ENCODE measurements around the gene RFTN1. TPM values are rescaled to one million over a fixed set of nuclear protein-coding genes. Genes with fewer than 3 reads are reported as not detected.

Gene RFTN1
- polyA plus RNA-seq, 2 of the 4 experiments (the other 2 are of a cell fraction): 1.8 to 3.7 TPM

GRCh38 chr3:16336825-16337224 lies 176.7 kb downstream of the RFTN1 start:
- POLR2A ChIA-PET: no interaction called here

GRCh38 chr3:16335772-16336645 lies 177.5 kb downstream of the RFTN1 start:
- TF ChIP-seq EHF (CRISPR knock-in tag; IDR thresholded peaks at IDR 0.05): no peak
- no peak for TF ChIP-seq HDAC2 (IDR thresholded peaks at IDR 0.05)
- TF ChIP-seq CHD2 (IDR thresholded peaks at IDR 0.05; ENCODE audit: low read length, partially characterized antibody): no peak
- TF ChIP-seq ZC3H11A (IDR thresholded peaks at IDR 0.05): no peak
- no peak for TF ChIP-seq HOXA7 (CRISPR knock-in tag; IDR thresholded peaks at IDR 0.05)
- TF ChIP-seq, protein P1, sequence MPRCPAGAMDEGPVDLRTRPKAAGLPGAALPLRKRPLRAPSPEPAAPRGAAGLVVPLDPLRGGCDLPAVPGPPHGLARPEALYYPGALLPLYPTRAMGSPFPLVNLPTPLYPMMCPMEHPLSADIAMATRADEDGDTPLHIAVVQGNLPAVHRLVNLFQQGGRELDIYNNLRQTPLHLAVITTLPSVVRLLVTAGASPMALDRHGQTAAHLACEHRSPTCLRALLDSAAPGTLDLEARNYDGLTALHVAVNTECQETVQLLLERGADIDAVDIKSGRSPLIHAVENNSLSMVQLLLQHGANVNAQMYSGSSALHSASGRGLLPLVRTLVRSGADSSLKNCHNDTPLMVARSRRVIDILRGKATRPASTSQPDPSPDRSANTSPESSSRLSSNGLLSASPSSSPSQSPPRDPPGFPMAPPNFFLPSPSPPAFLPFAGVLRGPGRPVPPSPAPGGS (IDR thresholded peaks at IDR 0.05): no peak
- TF ChIP-seq ZSCAN20 (CRISPR knock-in tag; IDR thresholded peaks at IDR 0.05): no peak
- TF ChIP-seq, protein P2, sequence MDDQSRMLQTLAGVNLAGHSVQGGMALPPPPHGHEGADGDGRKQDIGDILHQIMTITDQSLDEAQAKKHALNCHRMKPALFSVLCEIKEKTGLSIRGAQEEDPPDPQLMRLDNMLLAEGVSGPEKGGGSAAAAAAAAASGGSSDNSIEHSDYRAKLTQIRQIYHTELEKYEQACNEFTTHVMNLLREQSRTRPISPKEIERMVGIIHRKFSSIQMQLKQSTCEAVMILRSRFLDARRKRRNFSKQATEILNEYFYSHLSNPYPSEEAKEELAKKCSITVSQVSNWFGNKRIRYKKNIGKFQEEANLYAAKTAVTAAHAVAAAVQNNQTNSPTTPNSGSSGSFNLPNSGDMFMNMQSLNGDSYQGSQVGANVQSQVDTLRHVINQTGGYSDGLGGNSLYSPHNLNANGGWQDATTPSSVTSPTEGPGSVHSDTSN (IDR thresholded peaks at IDR 0.05): no peak
- TF ChIP-seq FOSL2 (IDR thresholded peaks at IDR 0.05): no peak
- TF ChIP-seq FOSL2 (CRISPR knock-in tag; IDR thresholded peaks at IDR 0.05): no peak
- no peak for TF ChIP-seq POLR2A (IDR thresholded peaks at IDR 0.05; ENCODE audit: low read length)
- TF ChIP-seq NFE2L2 (conservative IDR thresholded peaks at IDR 0.05; ENCODE audit: low read length): no peak
- no peak overlapping the region for H3K4me2 ChIP-seq
- no peak overlapping the region for H3K27ac ChIP-seq
- no peaks in the 10 kb centered on the region for H3K4me1 ChIP-seq
- FAIRE-seq: no peak
- ChIA-PET POLR2A (no interaction called here), CTCF (interaction anchor here (0.6 to 1.1 kb wide), 3 partner anchors 46 to 71 kb away, joined by 3 read pairs; no protein-coding TSS in a partner anchor)
- H3K4me3 ChIP-seq: no peak overlapping the region
- H3K9me3 ChIP-seq: peaks cover 9% of the 10 kb centered on the region
- no peak for ATAC-seq
- 94% methylated on average over 13 of the region's 14 CpGs for WGBS (ENCODE audit: missing lambda C conversion rate)
- no peak for DNase-seq (ENCODE audit: low read depth in 1 of 2, low spot score in 1 of 2)

More at GRCh38 chr3:16336825-16337224, 176.7 kb downstream of the RFTN1 start:
- FAIRE-seq (no peak), DNase-seq (ENCODE audit: low read depth in 1 of 2, low spot score in 1 of 2) (no peak), ATAC-seq (no peak)
- no peak overlapping the region for H3K4me3 ChIP-seq
- CTCF ChIA-PET: interaction anchor here (0.6 to 0.7 kb wide), 2 partner anchors 47 to 1071 kb away, joined by 3 read pairs; no protein-coding TSS in a partner anchor
- WGBS (ENCODE audit: missing lambda C conversion rate): 96% methylated on average over 6 of the region's 6 CpGs
- no peak overlapping the region for H3K27ac ChIP-seq
- TF ChIP-seq TP53 (CRISPR knock-in tag; IDR thresholded peaks at IDR 0.05) (no peak), CHD4 (IDR thresholded peaks at IDR 0.05; ENCODE audit: borderline replicate concordance) (no peak), EHF (CRISPR knock-in tag; IDR thresholded peaks at IDR 0.05) (no peak), KDM5A (IDR thresholded peaks at IDR 0.05) (no peak), CTCF (IDR thresholded peaks at IDR 0.05) (no peak)
- H3K4me2 ChIP-seq: no peak overlapping the region
- no peaks in the 10 kb centered on the region for H3K4me1 ChIP-seq
- peaks cover 1% of the 10 kb centered on the region; the same call in 2 of the 3 replicates for H3K9me3 ChIP-seq

- Histone ChIP-seq H3K9me3 (peaks cover 12% of the 10 kb centered on the region), H3K4me1 (no peaks in the 10 kb centered on the region), H3K27ac (no peak overlapping the region), H3K4me2 (no peak overlapping the region), H3K4me3 (no peak overlapping the region)
- POLR2A ChIA-PET: no interaction called here
- WGBS (ENCODE audit: missing lambda C conversion rate): 85% methylated on average over 5 of the region's 5 CpGs
- TF ChIP-seq ZFP36 (IDR thresholded peaks at IDR 0.05; ENCODE audit: borderline replicate concordance, partially characterized antibody): no peak
- no peak for ATAC-seq
- no peak for DNase-seq (ENCODE audit: low read depth in 1 of 2, low spot score in 1 of 2)
- FAIRE-seq: no peak
- CTCF ChIA-PET: interaction anchor here (0.6 to 1.1 kb wide), 3 partner anchors 9 to 72 kb away, joined by 3 read pairs; no protein-coding TSS in a partner anchor
Observed at GRCh38 chr3:16335333-16335732, 178.2 kb downstream of the RFTN1 start.
